GM21723 (cell line): ENCODE measurements around the gene NBAS.

Source experiments
- ATAC-seq: cut with Tn5 transposase; IDR thresholded peaks from one replicate; pipeline ENCODE4 v1.9.1; 2021; ENCODE audit warnings: mild to moderate bottlenecking, moderate library complexity; ENCODE audit not compliant: unreplicated experiment

NBAS gene

GRCh38 chr2:15181092-15181745, 379.9 kb downstream of the NBAS start:
- no peak for ATAC-seq

GRCh38 chr2:15180379-15180778, 380.8 kb downstream of the NBAS start:
- no peak for ATAC-seq

GRCh38 chr2:15178946-15179345, 382.2 kb downstream of the NBAS start:
- ATAC-seq: no peak

- ATAC-seq: peak; percentile 95
Measured at GRCh38 chr2:15177103-15177502, 384.0 kb downstream of the NBAS start.

GRCh38 chr2:15176604-15177003, 384.5 kb downstream of the NBAS start:
- ATAC-seq: no peak

GRCh38 chr2:15174567-15174966, 386.6 kb downstream of the NBAS start:
- no peak for ATAC-seq

- no peak for ATAC-seq
Measured at GRCh38 chr2:15173501-15173900, 387.6 kb downstream of the NBAS start.

- no peak for ATAC-seq
Measured at GRCh38 chr2:15172825-15173224, 388.3 kb downstream of the NBAS start.

GRCh38 chr2:15170070-15170775, 390.9 kb downstream of the NBAS start:
- ATAC-seq: no peak

GRCh38 chr2:15169326-15170069, 391.6 kb downstream of the NBAS start:
- ATAC-seq: no peak

- ATAC-seq: no peak
Measured at GRCh38 chr2:15168116-15168515, 393.0 kb downstream of the NBAS start.

- no peak for ATAC-seq
Measured at GRCh38 chr2:15166878-15167277, 394.3 kb downstream of the NBAS start.

- ATAC-seq: no peak
Measured at GRCh38 chr2:15163326-15163725, 397.8 kb downstream of the NBAS start.

- ATAC-seq: no peak
Measured at GRCh38 chr2:15162620-15163019, 398.5 kb downstream of the NBAS start.

- ATAC-seq: no peak
Measured at GRCh38 chr2:15160201-15160991, 400.7 kb downstream of the NBAS start.

- ATAC-seq: no peak
Measured at GRCh38 chr2:15159751-15160177, 401.4 kb downstream of the NBAS start.

- ATAC-seq: no peak
Measured at GRCh38 chr2:15159206-15159605, 401.9 kb downstream of the NBAS start.

- ATAC-seq: no peak
Measured at GRCh38 chr2:15158532-15158931, 402.6 kb downstream of the NBAS start.

GRCh38 chr2:15158100-15158499, 403.0 kb downstream of the NBAS start:
- ATAC-seq: no peak

GRCh38 chr2:15155959-15156574, 405.1 kb downstream of the NBAS start:
- no peak for ATAC-seq

- no peak for ATAC-seq
Measured at GRCh38 chr2:15154297-15154696, 406.8 kb downstream of the NBAS start.
